Sigmoid colon (tissue), 4 donors: ENCODE data around the gene ACOXL.

ENCODE experiments used
- CTCF ChIP-seq, 4 experiments: fragments of 450-650 bp in 3 of 4; fragments of 200-600 bp in 1 of 4; IDR thresholded peaks; one replicate each; pipeline ENCODE4 v1.5.1; 2016 to 2019; ENCODE audit warnings: antibody characterized with exemption in 4 of 4, mild to moderate bottlenecking in 3 of 4, moderate library complexity in 2 of 4
- EP300 ChIP-seq, 4 donors: sonication (generic); formaldehyde crosslinking; IDR thresholded peaks; one replicate each; pipeline ENCODE4 v1.6.1; 2017; ENCODE audit warnings: antibody characterized with exemption in 4 of 4
- POLR2A ChIP-seq, 2 donors: fragments of 450-650 bp; IDR thresholded peaks; one replicate each; pipeline ENCODE4 v1.6.1; 2016; ENCODE audit warnings: antibody characterized with exemption in 2 of 2, mild to moderate bottlenecking in 2 of 2, moderate library complexity in 2 of 2

DNA sequence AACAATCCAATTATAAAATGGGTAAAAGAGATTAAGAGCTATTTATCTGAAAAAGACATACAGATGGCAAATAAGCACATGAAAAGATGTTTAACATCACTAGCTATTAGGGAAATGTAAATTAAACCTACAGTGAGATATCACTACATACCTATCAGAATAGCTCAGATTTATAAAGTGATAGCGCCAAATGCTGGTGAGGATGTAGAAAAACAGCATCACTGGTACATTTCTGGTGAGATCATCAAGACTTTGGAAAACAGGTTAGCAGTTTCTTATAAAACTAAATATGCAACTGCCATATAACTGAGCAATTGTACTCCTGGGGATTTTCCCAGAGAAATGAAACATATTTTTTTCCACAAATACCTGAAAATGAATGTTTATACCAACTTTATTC lies 100.4 kb downstream of the ACOXL start:
- no peak for TF ChIP-seq POLR2A (IDR thresholded peaks at IDR 0.05)
- no peak for TF ChIP-seq CTCF (IDR thresholded peaks at IDR 0.05)
- TF ChIP-seq EP300 (IDR thresholded peaks at IDR 0.05): no peak
